ENCODE results near the gene SGCG.
"Not testable (repeated sequence)": the region's sequence is repeated elsewhere in the genome, so short reads cannot be mapped to it uniquely, and the experiment has no call there.

- not testable (repeated sequence) for TF ChIP-seq CTCF (conservative IDR thresholded peaks at IDR 0.05; ENCODE audit: low read length); EZH2phosphoT487 (IDR thresholded peaks at IDR 0.05; ENCODE audit: borderline replicate concordance, low read depth, low read length)
These were observed 38.2 kb upstream of the SGCG start for GRCh38 chr13:23142607-23143006.
